K562 (cell line): ENCODE data around the gene RGS12.

Experiments used
- CBX3 ChIP-seq, 2 experiments: IDR thresholded peaks; 1 replicate in 1 of 2; 2 replicates in 1 of 2; pipeline ENCODE4 v1.6.1; 2012; ENCODE audit warnings: inconsistent platforms in 2 of 2, low read length in 2 of 2, borderline replicate concordance in 1 of 2, control low read depth in 1 of 2
- ESRRA ChIP-seq: fragments of 450-650 bp; IDR thresholded peaks from 2 replicates; pipeline ENCODE4 v1.6.1; 2014; ENCODE audit warnings: low read depth, mild to moderate bottlenecking, moderate library complexity, borderline replicate concordance
- EZH2 ChIP-seq: IDR thresholded peaks from 2 replicates; pipeline ENCODE4 v1.6.1; 2012; ENCODE audit warnings: low read depth, mild to moderate bottlenecking, inconsistent platforms, low read length, borderline replicate concordance
- HNRNPH1 ChIP-seq: fragments of 200-400 bp; formaldehyde crosslinking; optimal IDR thresholded peaks from 2 replicates; pipeline ENCODE3; 2017; ENCODE audit warnings: low read depth, mild to moderate bottlenecking, low read length, moderate library complexity
- MYNN ChIP-seq, 2 experiments: sonication (generic); formaldehyde crosslinking in 1 of 2; IDR thresholded peaks; 2 replicates each; pipeline versions ENCODE4 v1.5.0 to v1.6.1; 2016 to 2020; ENCODE audit warnings: antibody characterized with exemption in 1 of 2, missing genetic modification reagents in 1 of 2
- NBN ChIP-seq: fragments of 450-650 bp; IDR thresholded peaks from 2 replicates; pipeline ENCODE4 v1.6.1; 2016; ENCODE audit warnings: low read depth, mild to moderate bottlenecking
- RAD21 ChIP-seq, 2 experiments: fragments of 250-450 bp in 1 of 2; fragments of 450-650 bp in 1 of 2; sonication (Bioruptor Pico) in 1 of 2; formaldehyde crosslinking in 1 of 2; IDR thresholded peaks in 1 of 2; conservative IDR thresholded peaks in 1 of 2; 2 replicates each; pipeline versions ENCODE4 v1.4.0 to v1.8.0; 2020 to 2022; ENCODE audit warnings: mild to moderate bottlenecking in 2 of 2, moderate library complexity in 1 of 2
- RBM22 ChIP-seq: fragments of 200-400 bp; formaldehyde crosslinking; IDR thresholded peaks from 2 replicates; pipeline ENCODE4 v1.6.1; 2018; ENCODE audit warnings: low read length, low read depth; ENCODE audit not compliant: poor library complexity, severe bottlenecking
- SMC3 ChIP-seq: conservative IDR thresholded peaks from 2 replicates; pipeline ENCODE4 v1.6.1; 2011; ENCODE audit warnings: low read depth, low read length, improper control_type of control experiment; ENCODE audit not compliant: insufficient read depth
- TEAD1 ChIP-seq, 2 experiments: fragments of 450-650 bp in 1 of 2; sonication (generic) in 1 of 2; formaldehyde crosslinking; IDR thresholded peaks; 2 replicates each; pipeline versions ENCODE4 v1.4.0 to v1.8.0; 2020 to 2022; ENCODE audit warnings: mild to moderate bottlenecking in 2 of 2, missing genetic modification reagents in 1 of 2
- ZFP36 ChIP-seq: fragments of 150-350 bp; IDR thresholded peaks from 2 replicates; pipeline ENCODE4 v1.6.1; 2018; ENCODE audit warnings: low read length, low read depth; ENCODE audit not compliant: partially characterized antibody
- TF ChIP-seq, protein P1 (sequence below): fragments of 250-450 bp; sonication (Bioruptor Pico); IDR thresholded peaks from 2 replicates; pipeline ENCODE4 v1.4.0; 2020
- TF ChIP-seq, protein P2 (sequence below): IDR thresholded peaks from 3 replicates; pipeline ENCODE4 v1.6.1; 2011; ENCODE audit warnings: borderline replicate concordance, mild to moderate bottlenecking, moderate library complexity; ENCODE audit not compliant: insufficient read length; ENCODE audit errors: extremely low read depth

DNA sequence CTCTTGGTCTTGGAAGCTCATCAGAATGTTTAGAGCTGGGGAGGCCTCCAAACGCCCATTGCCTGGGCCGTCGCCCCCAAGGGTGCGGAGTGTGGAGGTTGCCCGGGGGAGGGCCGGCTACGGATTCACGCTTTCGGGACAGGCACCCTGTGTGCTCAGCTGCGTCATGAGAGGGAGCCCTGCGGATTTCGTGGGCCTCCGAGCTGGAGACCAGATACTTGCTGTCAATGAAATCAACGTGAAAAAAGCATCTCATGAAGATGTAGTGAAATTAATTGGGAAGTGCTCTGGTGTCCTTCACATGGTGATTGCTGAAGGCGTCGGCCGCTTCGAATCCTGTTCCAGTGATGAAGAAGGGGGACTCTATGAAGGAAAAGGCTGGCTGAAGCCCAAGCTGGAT, 23.3 kb downstream of the RGS12 start:
- TF ChIP-seq NBN: no peak
- no peak for TF ChIP-seq ZFP36
- no peak for TF ChIP-seq MYNN (IDR thresholded peaks at IDR 0.05)
- TF ChIP-seq MYNN (CRISPR knock-in tag; IDR thresholded peaks at IDR 0.05): no peak
- TF ChIP-seq SMC3: no peak
- TF ChIP-seq RAD21 (CRISPR knock-in tag; conservative IDR thresholded peaks at IDR 0.05 in 1 of 2, IDR thresholded peaks at IDR 0.05 in 1 of 2): no peak
- TF ChIP-seq, protein P1, sequence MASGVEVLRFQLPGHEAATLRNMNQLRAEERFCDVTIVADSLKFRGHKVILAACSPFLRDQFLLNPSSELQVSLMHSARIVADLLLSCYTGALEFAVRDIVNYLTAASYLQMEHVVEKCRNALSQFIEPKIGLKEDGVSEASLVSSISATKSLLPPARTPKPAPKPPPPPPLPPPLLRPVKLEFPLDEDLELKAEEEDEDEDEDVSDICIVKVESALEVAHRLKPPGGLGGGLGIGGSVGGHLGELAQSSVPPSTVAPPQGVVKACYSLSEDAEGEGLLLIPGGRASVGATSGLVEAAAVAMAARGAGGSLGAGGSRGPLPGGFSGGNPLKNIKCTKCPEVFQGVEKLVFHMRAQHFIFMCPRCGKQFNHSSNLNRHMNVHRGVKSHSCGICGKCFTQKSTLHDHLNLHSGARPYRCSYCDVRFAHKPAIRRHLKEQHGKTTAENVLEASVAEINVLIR: no peak
- TF ChIP-seq RBM22: no peak
- no peak for TF ChIP-seq ESRRA
- no peak for TF ChIP-seq EZH2
- TF ChIP-seq, protein P2, sequence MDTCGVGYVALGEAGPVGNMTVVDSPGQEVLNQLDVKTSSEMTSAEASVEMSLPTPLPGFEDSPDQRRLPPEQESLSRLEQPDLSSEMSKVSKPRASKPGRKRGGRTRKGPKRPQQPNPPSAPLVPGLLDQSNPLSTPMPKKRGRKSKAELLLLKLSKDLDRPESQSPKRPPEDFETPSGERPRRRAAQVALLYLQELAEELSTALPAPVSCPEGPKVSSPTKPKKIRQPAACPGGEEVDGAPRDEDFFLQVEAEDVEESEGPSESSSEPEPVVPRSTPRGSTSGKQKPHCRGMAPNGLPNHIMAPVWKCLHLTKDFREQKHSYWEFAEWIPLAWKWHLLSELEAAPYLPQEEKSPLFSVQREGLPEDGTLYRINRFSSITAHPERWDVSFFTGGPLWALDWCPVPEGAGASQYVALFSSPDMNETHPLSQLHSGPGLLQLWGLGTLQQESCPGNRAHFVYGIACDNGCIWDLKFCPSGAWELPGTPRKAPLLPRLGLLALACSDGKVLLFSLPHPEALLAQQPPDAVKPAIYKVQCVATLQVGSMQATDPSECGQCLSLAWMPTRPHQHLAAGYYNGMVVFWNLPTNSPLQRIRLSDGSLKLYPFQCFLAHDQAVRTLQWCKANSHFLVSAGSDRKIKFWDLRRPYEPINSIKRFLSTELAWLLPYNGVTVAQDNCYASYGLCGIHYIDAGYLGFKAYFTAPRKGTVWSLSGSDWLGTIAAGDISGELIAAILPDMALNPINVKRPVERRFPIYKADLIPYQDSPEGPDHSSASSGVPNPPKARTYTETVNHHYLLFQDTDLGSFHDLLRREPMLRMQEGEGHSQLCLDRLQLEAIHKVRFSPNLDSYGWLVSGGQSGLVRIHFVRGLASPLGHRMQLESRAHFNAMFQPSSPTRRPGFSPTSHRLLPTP: no peak
- TF ChIP-seq HNRNPH1: no peak
- no peak for TF ChIP-seq CBX3 (IDR thresholded peaks at IDR 0.05; ENCODE audit: borderline replicate concordance in 1 of 2, low read length in 2 of 2)
- TF ChIP-seq TEAD1 (CRISPR knock-in tag; IDR thresholded peaks at IDR 0.05): no peak
